Right forelimb (tissue), 1 donor: ENCODE data around the gene IGFALS.
A peak's percentile ranks its signal among the peaks of the same experiment; 100 is the strongest.

Experiments
- DNase-seq: peaks from one replicate; pipeline ENCODE4 v3.0.0-alpha.2; 2018

Gene IGFALS

DNA sequence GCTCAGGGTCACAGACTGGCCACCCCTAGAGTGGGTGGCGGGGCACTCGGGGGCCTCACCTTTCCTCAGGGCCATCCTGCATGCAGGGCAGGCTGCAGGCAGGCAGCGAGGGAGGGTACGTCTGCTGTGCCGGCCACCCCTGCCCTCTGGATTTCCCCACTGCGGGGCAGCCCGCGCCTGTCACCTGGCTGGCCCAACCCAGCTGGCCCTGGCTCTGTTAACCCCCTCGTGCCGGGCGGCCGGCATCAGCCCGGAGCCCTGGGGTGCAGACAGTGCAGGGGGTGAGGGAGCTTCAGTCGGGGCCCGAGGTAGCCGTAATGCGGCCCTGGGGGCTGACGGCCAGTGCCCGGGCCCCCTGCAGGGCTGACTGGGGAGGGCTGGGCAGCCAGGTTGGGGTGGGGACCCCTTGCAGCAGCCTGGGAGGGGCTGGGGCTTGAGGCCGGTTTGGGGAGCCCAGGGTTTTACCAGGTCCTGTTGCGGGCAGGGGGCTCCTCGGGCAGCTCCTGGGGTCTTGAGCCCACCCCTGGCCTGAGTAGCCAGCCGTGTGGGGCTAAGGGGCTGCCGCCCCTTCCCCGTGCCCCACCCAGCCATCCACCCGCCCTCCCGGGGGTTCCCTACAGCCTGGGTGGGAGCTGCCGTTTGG lies at the start of gene IGFALS:
IGFALS (minus strand) TSS at position 128 of the 643 bp plus-strand sequence; CDS start at position 75, 53 bp downstream.
- no peak for DNase-seq

DNA sequence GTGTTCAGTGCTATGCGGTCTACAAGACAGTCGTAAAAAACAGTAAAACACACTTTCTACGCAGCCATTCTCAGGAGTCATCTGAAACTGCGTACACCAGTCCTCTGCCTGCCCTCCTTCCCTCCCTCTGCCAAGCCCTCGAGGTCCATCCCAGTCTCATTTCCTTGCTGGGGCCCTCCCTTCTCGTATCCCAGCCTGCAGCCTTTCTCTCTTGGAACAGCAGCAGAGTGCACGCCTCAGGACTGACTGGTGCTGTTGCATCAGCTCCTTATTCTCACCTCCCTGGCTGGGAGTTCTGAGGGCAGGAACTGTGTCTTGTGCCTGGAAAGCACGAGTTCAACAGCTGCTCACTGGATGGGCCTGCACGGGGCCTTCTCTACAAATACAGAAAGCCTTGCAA lies 46.0 kb upstream of the IGFALS start:
- DNase-seq: no peak

DNA sequence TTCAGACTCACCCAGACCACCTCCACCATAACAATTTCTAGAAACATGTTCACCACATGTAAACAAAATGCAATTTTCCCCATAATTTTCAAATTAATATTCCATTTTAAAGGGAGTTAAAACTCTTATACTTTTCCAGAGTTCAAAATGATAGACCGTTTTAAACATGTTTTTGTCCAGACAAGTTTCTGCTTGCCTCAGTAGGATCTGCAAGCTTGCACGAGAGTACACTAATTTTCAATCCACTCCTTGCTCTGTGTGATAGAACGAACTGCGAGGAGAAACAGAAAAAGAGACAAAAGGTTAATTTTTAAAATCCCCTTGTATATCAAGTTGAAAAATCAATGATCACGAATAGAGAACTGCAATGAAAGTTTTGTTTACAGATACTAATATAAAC lies 40.6 kb upstream of the IGFALS start:
- DNase-seq: no peak

DNA sequence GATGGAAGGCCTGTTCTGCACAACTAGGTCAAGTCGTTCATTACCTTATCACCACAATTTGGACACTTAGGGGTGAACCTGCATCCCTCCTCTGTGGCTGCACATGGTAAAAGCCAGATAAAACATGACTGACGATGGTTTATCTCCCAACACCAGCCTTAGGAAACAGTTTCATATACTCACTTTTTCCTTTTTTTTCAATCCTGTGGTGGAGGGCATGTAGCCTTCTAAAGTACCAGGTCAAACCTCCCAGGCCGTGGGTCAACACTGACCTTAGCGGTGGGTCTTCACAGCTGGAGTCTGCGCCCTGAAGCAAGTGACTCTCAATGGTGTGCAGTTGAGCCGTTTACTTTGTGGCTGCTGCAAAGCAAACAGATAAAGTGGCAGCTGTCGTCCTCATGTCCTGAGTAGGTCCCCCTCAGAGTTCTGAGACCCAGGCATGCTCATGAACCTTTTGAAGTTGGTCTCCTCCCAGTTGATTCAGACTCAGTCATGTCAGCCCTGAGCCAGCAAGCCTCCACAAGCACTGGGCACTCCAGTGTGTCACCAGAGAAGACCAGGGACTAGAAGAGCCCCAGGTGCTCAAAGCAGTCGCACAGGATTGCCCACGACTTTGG lies 39.4 kb upstream of the IGFALS start:
- no peak for DNase-seq

DNA sequence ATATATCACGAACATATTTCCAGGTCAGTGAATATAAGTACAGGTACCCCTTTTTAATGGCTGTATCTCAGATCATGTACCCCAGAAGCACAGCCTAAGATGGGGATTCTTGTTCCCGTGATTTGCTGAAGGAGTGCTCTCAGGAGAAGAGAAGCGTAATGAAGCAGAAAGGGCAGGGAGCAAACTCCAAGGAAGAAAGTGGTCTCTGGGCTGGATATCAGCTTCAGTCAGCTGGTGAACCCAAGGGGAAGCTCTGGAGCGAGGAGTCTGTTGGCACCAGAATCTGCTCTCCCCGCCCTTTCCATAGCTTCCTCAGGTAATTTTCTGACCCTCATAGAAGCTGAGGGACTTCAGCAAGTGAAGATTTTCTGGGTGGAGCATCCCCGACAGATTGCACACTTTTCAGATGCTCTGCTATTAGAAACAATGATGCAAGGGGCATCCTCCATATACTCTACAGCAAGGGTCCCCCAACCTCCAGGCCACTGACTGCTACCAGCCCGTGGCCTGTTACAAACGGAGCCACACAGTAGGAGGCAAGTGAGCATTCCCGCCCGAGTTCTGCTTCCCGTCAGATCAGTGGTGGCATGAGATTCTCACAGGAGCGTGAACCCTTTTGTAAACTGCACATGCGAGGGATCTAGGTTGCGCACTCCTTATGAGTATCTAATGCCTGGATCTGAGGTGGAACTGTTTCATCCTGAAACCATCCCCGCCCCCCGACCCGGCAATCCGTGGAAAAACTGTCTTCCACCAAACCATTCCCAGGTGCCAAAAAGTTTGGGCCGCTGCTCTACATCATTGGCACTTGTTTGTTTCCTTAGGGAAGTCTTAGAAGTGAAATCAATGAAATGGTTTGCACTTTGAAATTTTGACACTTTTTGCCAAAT lies 37.9 kb upstream of the IGFALS start:
- no peak for DNase-seq

DNA sequence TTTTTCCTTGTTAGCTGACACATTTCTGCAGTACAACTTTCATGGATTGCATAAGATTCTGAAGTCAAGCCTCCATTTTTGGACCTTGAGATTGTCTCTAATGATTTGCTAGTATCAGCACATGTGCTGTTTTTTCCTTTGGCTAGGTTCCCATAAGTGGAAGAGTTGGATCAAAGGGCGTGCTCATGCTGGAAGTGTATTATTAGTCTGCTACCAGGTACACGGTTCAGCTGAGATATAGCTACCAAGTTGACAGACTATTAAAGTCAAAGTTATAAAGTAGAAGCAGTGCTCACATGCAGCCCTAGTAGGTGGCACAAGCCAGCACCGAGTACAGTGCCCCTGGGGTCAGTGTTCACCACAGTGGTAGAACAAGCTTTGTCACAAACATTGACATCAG lies 36.7 kb upstream of the IGFALS start:
- no peak for DNase-seq

DNA sequence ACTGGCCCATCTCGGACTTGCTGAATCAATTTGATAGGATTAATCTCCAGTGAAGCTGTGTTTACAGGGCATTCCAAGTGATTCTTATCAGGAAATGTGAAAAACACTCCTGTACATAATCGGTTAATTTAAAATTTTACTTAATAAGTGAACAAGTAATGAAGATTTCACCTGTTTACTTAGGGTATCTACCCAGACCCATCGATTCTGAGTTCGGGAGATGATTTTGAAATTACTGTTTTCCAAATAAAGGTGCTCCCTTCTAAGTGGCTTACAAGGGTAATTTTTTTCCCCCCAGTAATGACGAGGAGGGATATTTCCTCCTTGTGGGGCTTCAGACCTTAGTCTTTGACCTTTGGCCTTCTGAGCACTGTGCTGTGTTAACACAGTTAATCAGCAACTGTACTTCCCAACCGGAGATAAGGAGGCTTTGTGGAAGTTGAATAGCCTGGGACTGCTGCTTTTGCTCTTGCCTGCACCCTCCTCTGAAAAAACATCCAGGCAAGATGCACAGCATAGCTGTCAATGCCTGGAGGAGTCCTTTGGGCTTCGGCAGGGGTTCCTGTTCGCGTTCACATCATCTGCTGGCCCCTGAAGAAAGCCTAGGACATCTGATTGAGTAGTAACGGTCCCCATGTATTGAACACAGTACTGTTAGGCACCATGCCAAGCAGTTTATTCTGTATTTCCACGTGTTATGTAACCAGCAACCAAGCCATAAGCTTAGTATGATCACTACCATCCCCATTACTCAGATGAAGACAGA lies 35.3 kb upstream of the IGFALS start:
- no peak for DNase-seq

DNA sequence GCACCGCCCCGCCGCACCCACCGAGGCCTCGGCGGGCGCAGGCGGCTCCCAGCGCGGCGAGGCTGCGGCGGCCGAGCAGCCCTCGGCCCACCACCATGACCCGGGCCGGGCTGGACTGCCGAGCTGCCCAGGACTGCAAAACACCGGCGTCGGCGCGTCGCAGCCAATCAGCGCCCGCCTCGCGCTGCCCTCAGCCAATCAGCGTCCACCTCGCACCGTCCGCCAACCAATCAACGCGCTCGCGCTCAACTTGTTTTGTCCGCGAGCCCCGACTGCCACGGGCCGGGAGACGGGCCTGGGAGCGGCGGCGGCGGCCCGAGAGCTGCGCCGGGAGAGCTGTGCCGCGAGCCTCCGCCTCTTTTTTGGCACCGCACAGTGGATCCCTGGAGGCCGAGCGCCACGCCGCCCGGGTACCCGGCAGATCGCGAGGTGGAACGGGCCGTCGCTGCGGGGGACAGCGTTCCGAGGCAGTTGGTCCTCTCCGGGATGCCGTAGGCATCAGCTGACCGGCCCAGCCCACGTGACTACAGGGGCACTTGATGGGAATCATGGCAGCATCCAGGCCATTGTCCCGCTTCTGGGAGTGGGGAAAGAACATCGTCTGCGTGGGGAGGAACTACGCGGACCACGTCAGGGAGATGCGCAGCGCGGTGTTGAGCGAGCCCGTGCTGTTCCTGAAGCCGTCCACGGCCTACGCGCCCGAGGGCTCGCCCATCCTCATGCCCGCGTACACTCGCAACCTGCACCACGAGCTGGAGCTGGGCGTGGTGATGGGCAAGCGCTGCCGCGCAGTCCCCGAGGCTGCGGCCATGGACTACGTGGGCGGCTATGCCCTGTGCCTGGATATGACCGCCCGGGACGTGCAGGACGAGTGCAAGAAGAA lies 33.4 kb upstream of the IGFALS start, which contains the start of the genes FAHD1 and HAGH:
FAHD1 (plus strand) TSS at position 516 of the 883 bp plus-strand sequence; CDS start at position 549, 33 bp downstream.
HAGH (minus strand) TSS at position 135 of the 883 bp plus-strand sequence; CDS start at position 97, 38 bp downstream.
- DNase-seq: peak; percentile 98

DNA sequence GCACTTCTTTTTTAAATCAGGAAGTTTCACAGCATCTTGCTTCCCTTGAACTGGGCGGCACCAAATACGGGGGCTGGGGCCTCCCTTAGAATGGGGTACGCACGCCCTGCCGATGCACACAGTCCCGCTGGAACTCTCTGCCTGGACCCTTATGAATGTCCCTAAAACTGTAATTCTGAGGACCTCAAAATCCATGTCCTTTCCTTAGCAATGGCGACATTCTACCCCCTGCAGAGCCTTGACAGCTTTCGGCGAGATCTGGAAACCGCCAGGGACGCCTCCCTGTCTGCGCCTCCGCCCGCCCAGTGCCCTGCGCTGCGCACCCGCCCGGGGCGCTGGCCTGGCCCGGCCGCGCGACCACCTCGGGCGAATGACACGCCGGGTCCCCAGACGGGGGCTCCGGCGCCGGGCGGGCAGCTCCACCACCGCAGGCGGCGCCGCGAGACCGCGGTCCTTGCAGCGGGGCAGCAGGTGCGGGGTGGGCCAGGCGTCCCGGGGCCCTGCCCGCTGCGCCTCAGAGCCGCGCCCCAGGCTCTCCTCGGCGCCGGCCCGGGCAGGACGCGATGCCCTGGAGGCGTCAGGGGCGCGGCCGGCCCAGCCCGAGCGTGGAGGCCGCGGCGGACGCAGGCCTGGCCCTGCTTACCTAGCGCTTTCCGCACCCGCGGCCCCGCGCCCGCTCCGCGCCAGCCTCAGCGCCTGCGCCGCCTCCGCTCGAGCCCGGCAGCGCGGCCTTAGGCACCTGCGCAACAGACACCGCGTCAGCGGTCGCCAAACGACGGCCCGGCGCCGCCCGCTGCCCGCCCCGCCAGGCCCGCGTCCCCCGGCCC lies 32.6 kb upstream of the IGFALS start:
- no peak for DNase-seq

DNA sequence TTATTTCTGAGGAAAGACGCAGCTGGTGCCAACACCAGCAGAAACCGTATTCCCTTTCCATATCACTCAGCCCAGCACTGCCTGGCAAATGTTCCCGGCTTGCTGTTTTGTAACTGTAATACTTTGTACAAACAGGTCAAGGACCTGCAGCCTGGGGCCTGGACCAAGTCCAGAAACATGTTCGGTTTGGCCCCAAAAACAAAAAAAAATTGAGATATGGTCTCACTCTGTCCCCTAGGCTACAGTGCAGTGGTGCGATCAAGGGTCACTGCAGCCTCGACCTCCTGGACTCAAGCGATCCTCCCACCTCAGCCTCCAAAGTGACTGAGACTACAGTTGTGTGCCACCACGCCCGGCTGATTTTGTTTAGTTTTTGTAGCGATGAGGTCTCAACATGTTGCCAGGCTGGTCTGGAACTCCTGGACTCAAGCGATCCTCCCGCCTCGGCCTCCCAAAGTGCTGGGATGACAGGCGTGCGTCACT lies 31.9 kb upstream of the IGFALS start:
- no peak for DNase-seq

DNA sequence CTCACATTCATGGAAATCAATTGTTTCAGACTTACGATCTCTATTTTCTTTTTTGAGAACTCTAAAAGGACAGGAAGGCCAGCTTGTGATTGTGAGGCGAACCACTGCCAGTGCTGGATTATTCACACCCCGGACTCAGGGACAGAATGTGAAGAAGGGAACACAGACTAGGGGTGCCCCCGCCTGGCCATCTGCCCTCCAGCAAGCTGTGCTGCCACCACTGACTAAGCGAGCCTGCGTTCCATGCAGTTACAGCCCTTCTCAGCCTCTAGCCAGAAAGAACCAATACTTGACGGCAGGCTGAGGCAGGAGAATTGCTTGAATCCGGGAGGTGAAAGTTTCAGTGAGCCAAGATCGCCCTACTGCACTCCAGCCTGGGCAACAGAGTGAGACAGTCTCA lies 30.3 kb upstream of the IGFALS start:
- DNase-seq: no peak

DNA sequence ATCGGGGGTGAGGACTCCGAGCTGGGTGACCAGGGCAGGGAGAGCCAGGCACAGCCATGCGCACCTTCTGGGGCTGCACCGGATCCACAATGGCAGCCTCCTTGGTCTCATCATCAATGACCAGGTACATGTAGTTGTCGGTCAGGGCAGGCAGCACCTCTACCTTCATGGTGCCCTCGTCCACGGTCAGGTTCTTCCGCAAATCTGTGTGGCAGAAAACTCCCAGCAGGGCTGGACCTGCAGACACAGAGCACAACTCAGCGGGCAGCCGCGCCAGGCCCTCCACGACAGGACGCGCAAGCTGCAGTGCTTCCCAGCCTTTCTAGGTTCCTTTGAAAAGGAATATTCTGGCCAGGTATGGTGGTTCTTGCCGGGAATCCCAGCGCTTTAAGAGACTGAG lies 29.3 kb upstream of the IGFALS start:
- DNase-seq: no peak

DNA sequence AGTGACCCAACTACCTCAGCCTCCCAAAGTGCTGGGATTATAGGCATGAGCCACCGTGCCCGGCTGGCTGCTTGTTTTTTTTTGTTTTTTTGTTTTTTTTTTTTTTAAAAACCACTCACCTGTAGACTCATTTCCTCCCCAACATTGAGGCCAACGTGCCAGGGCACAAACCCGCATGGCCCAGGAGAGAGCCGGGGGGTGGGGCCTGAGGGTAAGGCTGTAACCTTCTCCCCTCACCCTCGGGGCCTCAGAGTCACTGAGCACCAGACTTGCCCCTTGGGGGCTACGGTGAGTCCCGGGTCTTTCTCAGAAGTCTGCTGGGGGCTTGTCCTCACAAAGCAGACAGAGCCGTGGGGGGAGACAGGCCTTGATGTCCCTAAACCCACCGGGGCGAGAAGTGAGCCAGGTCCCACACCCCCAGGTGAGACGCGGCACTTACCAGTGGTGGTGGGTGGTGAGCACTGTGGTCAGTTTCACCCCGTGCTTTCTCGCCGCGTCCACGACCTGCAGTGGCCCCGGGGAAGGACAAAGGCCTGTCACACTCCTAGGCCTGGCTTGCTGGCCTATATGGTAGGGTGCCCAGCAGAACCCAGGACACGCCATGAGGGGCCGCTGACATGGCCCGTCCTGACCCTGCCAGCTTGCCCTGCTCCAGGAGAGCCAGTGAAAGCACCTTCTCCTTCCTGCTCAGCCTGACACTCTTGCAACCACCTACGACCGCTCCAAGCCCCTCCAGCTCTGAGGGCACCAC lies 28.5 kb upstream of the IGFALS start:
- no peak for DNase-seq

DNA sequence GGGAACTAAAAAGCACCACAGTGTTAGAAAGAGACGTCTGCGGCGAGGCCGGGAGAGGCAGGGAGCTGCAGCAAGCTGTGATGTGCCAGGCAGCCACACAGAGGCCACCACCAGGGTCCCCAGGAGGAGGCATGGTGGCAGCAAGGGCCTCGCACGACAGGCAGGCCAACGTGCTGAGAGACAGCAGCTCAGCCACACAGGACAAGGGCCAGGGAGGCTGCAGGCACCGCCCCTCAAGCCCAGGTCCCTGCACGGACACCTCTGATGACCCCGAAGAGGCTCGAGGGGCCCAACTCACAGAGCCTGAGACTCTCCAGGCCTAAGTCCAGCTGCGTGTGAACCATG lies 27.4 kb upstream of the IGFALS start:
- no peak for DNase-seq

DNA sequence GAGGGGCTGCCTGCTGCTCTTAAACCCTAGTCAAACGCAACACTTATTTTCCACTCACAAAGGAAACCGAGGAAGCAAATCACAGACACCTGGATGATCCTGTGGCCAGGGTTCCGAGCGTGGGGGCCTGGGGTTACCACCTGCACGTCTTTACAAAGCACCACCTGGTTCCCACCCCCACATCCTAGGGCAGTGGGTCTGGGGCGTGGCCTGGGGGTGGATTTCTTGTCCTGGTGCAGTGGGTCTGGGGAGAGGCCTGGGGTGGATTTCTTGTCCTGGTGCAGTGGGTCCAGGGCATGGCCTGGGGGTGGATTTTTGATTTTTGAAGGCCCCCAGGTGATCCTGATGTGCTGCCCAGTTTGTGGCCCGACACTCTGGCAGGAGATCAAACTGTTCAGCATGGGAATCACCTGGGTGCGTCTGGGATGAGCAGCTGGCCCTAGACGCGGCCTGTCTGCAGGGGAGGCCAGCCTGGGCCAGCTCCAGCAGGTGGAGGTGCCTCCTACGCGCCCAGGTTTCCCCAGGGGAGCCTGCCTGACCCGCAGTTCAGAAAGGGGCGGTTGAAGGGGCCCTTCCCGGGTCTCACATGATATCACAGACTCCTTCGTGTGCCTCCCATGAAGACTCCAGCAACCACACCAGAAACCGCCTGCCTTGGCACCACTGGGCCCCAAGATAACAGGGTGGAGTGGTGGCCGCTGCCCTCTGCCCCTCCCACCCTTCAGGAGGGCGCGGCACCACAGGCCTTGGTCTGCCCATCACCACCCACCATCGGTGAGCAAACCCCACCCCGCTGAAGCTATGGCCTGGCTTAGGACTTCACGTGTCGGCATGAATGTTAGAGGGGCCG lies 26.8 kb upstream of the IGFALS start:
- DNase-seq: no peak

DNA sequence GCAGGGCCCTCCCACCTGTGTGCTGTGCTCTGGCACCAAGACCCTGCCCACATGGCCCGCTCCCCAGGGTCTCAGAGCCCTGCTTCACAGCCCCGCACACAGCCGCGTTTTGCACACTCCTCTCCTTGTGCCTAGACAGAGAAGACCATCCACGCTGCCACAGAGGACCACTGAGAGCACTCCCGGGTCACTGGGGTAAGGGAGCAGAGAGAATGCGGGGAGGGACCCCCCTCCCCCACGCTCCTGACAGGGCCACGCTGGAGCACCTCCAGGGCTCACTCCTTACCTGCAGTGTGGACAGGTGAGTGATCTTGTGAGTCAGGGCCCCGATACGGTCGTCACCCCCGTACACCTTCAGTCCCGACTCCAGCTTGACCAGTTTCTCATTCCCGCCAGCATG lies 26.1 kb upstream of the IGFALS start:
- no peak for DNase-seq

DNA sequence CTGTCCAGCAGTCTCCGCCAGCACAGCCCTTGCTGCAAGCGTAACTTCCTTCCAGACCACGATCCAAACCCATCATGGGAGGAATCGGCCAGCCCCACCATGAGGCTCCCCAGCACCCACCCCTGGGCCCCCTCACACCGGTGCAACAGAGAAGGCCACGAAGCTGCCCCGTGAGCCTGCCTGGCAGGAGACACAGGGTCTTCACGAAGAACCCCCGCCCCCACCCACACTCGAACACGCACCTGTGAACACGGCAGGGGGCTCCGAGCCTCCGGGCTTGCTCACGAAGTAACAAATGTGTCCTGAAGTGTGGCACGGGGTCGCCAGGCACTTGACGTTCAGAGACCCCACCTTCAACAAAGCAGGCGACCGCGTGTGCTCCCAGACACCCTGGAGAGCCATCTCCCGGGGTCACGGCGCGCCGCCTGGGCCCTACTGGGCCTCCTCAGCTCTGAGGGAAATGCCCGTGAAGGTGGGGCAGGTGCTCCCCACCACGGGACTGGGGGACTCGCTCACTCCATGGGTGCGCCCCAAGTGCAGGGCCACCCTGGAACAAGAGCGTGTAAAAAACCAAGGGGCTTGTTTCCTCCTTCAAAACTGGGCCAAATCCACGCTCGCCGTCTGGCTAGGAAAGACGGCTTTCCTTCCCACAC lies 25.5 kb upstream of the IGFALS start:
- no peak for DNase-seq

DNA sequence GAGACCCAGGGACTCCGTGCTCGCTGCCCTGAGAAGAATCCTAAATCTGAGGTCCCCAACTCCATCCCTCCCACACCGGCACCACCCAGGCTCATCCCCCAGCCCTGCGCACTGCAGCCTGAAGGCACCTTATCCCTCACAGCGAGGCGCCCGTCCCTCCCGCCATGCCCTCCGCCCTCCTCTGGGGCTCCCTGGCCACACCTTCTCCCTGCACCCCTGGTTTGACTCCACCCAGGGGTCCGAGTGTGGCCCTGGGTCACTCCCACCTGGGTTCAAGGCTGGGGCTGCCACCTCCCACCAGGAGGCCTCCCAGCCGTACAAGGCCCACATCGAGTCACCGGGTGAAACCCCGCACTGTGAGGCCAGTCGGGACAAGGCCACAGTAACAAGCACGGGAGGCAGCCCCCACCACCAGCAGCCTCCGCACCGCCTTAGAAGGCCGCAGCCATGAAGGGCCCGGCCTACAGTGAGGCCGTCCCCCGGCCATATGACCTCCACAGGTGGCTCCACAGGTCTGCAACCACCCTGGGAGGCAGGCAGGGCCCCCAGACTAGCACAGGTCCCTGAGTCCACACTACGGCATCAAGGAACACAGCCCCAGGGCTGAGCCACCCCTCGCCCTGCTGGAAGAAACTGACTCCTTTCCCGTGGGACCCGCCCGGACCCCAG lies 24.8 kb upstream of the IGFALS start:
- DNase-seq: no peak
